ENCODE measurements around the gene KAZN.

The KAZN gene

DNA sequence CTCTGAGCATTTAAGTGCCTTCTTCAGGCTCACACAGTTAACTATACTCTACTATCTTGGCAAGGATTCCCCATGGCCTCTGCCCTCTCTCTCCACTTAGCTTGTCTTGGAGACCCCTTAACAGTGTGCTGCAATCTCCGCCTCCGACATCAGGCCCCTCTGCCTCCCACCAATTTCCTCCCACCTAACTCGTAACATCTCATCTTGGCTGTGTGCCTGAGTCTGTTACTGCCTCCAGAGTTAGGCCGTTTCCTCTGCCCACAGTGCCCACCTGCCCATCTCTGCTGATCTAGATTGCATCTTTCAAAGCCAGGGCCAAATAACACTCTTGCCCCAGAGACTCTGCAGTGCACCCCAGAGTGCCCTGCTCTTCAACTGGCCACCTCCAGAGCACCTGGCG, 310.8 kb downstream of the KAZN start:
- no peak overlapping the region for H3K4me3 ChIP-seq (ENCODE audit: low read depth, low read length)

DNA sequence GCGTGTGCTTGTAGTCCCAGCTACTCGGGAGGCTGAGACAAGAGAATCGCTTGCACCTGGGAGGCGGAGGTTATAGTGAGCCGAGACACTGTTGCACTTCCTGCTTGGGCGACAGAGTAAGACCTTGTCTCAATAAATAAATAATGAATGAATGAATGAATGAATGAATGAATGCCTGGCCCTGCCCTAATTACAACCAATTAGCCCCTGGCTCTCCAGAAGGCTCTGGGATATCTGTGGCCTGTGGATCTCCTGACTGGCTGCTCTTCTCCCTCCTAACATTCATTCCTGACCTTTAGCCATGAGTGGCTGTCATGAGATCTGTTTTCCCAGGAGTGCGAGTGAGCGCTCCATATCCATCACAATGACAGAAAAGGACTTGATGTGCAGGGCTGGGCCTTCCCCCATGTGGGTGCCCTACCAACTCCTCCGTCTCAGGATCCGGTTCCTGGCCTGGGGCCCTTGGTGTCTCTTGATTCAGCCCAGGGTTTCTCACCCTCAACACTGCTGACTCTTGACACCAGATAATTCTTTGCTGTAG, 311.5 kb downstream of the KAZN start:
- no peak for DNase-seq (ENCODE audit: low read depth)
- H3K4me3 ChIP-seq (ENCODE audit: low read depth, low read length): no peak overlapping the region

More for the DNA sequence above, 310.8 kb downstream of the KAZN start:
- DNase-seq (ENCODE audit: low read depth): no peak

DNA sequence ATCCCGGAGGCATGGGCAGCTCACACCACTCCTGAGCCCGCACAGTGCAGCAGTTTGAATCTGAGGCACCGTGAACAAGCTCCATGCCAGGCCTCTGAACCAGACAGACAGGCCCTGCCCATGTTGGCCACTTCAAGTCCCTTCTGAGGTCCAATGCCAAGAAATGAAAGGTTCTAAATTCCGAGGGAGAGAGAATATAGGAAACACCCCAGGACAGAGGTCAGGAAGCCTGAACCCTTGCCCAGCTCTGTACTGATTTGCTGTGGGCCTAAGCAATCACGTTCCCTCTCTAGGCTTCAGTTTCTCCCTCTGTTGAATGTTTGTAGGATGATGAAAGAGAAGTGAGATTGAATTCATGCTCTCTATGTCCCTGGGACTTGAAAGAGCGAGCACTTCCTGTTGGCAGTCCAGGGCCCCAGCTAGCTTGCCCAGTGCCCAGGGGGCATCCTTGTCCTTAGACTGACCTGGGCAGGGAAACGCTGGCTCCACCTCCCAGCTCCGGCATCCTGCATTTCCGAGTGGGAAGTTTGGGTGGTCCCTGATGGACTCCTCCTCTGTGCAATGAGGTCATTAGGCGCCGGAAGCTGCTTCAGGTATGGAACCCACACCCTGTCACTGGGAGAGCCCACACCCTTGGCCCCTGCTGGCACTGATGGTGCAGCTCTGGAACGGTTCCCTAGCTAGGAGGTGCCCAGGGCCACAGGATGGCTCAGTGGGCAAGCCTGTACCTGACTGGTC, 312.7 kb downstream of the KAZN start:
- no peak for DNase-seq (ENCODE audit: low read depth)
- H3K4me3 ChIP-seq (ENCODE audit: low read depth, low read length): no peak overlapping the region

DNA sequence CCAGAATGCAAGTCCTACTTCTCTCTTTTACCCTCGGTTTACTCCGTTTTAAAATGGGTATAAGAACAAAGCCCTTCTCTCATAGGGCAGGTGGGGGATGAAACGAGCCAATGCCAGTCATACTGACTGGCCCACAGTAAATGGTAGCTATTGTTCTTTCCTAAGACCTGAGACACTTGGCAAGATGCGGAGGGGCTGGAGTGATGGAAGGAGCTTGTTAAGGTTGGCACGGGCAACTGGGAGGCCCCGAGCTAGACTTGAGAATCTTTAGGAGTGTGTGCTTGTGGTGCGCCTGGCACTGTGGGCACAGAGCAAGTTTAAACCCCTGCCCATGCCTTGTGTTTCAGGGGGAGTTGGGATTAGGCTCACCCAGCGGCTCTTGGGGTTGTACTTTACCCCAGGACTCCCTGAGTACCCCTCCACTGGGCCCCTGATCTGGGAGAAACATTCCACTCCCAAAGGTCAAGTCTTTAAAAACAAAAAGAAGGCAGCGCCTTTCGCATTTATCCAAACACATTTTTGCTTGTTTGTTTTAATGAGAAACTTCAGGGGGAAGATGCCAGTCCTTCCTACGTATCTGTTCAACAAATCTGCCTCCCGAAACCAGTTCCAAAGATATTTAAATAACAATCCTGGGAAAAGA, 314.5 kb downstream of the KAZN start:
- no peak for DNase-seq (ENCODE audit: low read depth)
- no peak overlapping the region for H3K4me3 ChIP-seq (ENCODE audit: low read depth, low read length)

DNA sequence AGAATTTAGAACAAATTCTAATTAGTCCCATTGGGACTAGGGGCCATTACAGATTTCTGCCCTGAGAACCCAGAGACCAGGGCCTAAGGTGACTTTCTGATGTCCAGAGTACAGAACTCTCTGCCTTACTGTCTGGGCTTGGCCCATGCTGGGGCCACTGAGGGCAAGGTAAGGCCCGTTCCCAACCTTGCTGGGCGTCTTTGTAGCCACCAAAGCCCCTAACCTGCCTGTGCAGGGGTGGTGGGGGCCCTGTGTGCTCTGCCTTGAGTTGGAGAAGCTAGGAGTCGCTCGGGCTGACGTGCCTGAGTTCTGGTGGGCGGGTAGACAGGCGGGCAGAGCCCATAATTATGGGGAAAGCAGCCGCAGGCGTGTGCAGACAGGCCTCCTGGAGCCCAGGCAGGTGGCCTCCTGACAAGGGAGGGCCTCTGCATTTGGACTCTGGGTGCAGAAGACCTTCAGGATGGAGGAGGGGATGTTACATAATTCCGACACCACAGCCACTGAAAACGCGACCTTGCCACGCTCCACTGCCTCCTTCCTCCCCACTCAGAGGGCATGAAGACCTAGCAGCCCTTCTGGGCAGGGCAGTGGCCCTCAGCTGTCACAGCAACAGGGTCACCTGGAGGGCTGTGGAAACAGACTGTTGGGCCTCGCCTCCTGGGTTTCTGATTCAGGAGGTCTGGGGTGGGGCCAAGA, 315.1 kb downstream of the KAZN start:
- H3K4me3 ChIP-seq (ENCODE audit: low read depth, low read length): no peak overlapping the region
- no peak for DNase-seq (ENCODE audit: low read depth)

DNA sequence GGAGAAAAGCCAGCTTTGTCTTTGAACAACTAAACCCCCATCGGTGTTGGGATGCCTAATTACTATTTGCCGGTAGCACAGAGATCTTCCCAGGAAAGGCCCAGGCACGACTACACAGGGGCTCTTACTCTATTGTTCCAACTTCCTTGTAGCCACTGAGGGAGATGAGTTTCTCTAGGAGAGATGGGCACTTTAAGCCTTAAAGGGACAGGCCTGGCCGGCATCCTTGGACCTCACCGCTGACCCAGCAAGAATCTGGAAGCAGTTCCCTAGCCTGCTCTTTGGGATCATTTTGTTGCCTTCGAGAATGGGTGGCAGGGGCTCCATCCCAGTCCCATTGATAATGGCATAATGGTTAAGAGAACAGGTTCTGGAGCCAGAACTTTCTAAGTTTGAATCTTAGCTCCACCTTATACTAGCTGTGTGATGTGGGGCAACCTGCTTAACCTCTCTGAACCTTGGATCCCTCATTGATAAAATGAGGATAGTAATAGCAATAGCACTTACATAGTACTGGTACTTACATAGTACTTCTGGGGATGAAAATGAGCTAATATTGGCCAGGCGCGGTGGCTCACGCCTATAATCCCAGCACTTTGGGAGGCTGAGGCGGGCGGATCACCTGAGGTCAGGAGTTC, 316.0 kb downstream of the KAZN start:
- H3K4me3 ChIP-seq (ENCODE audit: low read depth, low read length): no peak overlapping the region
- no peak for DNase-seq (ENCODE audit: low read depth)

DNA sequence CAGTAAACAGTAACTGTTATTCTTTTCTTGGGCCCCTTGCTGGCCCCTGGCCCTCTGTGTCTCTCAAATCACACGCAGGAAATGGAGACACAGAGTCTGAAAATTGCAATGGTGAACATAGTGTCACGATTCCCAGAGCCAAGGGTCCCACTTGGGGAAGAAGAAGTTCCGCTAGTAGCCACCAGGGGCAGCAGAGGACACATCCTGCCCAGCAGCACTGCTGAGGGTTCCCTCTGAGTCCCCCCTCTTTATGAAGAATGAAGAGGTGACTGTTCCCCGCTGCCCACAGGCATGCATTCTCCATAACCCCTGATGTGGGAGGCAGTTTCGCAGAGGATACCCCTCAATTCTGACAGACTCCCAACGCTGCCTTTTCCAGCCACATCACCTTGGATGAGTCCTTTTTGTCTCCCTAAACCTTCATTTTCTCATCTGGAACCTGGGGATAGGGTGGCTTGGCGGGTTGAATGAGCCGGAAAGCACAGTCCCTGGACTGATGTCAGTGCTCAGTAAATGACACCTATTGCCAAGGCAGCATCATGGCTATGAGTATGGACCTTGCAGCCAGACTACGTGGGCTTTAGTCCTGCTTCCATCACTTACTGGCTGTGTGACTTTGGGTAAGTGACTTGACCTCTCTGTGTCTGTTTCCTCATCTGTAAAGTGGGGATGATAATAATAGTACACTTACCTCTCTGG, 317.0 kb downstream of the KAZN start:
- no peak overlapping the region for H3K4me3 ChIP-seq (ENCODE audit: low read depth, low read length)
- no peak for DNase-seq (ENCODE audit: low read depth)

DNA sequence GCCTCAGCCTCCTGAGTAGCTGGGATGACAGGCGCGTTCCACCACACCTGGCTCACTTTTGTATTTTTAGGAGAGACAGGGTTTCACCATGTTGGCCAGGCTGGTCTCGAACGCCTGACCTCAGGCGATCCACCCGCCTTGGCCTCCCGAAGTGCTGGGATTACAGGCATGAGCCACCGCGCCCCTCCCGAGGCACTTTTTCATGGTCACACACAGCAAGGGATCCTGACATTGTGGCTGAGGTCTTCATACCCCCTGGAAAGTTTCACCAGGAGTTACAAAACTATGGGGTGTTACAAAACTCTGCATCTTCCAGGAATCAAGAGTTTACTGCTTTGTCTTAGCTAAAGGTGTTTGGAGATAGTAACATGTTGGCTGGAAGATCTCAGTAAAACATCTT, 320.8 kb downstream of the KAZN start:
- no peak for DNase-seq (ENCODE audit: low read depth)

DNA sequence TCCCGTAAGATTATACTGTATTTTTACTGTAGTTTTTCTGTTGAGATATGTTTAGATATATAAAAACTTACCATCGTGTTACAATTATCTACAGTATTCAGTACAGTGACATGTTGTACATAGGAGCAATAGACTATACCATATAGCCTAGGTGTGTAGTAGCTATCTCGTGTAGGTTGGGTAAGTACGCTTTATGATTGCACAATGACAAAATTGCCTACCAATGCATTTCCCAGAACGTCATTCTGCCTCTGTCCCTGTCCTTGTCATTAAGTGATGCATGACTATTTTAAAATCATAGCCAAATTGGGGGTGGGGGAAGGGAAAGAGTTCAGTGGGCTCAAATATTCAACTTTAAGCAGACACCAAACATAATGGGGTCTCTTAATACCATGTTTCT, 321.3 kb downstream of the KAZN start:
- no peak overlapping the region for H3K4me3 ChIP-seq (ENCODE audit: low read depth, low read length)
- no peak for DNase-seq (ENCODE audit: low read depth)

More for the DNA sequence above, 320.8 kb downstream of the KAZN start:
- H3K4me3 ChIP-seq (ENCODE audit: low read depth, low read length): no peak overlapping the region

DNA sequence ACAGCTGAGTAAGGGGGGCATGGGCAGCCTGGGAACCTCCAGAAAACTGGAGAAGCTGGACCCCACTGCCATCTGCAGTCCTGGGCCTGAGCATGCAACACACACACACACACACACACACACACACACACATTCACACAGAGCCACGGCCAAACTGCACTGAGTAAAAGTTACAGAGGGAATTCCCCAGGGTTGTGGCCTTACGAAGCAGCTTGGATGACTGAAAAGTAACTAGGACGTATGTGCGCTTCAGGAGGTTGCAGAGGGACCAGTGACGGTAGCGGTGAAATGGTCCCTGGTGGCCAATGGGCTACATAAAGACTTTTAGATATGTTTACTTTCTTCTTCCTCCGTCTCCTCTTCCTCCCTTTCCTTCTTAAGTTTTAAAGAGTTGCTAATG, 322.6 kb downstream of the KAZN start:
- H3K4me3 ChIP-seq (ENCODE audit: low read depth, low read length): no peak overlapping the region
- no peak for DNase-seq (ENCODE audit: low read depth)

DNA sequence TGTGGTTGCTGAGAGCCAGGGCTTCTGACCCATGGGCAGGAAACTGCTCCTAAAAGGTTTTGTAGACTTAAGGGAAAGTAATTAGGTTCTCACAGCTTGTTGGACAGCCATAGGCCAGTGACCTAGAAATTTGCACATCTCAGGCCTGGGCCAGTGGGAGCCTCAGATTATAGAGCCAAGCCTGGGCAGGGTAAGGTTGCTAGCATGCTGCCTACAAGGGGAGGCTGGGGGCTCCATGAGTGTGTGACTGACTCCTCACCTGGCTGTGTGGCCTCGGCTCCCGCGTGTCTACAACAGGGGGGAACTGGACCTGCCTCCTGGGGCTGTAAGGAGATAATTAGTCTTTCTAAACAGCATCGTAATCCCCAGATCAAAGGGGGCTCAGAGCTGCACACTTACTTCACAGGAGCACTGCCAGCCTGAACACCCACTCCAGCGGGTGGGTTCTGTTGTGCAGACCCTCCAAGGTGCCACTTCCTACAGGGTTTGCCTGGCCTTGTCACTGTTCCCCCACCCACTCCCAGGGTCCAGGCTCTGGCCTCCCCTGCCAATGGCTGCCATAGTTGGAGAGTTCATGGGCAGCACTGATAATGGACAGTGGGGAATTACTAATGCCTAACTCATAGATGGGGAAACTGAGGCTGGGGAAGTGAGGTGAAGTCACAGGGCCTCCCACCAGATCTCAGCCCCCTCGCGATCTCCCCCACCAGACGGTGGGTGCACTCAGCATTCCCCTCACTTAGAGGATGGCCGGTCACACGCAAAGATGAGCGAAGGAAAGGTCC, 324.6 kb downstream of the KAZN start:
- H3K4me3 ChIP-seq (ENCODE audit: low read depth, low read length): no peak overlapping the region

DNA sequence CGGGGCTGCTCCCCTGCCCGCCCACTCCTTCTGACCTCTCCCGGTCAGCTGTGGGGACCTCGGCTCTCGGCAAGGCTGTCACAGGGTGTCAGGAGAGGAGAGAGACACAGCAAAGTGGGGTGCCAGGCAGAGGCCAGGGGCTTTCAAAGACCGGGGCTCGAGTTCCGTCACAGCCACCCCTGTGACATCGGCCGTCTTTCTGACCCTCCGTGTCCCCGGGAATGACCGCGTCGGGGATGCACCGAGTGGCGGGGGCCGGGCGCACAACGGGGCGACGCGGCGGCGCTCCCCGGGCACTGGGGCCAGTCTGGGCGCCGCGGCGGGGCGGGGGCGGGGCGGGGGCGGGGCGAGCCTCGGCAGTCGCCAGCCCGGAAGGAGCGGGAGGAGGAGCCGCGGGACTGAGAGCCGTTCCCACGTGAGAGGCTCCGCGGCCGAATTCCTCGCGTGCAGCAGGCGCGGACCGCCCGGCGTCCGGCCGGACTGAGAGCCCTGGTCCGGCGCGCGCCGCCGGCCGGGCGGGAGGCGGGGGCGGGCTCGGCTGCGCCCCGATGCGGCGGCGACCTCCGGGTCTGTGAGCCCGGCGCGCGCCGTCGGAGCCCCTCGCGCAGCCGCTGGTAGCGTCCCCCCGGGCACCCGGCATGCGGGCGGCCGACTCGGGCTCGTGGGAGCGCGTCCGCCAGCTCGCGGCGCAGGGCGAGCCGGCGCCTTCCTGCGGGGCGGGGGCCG, 325.4 kb downstream of the KAZN start:
- no peak for DNase-seq (ENCODE audit: low read depth)
- H3K4me3 ChIP-seq (ENCODE audit: low read depth, low read length): peak overlapping the region; percentile 58

More for the DNA sequence above, 324.6 kb downstream of the KAZN start:
- DNase-seq (ENCODE audit: low read depth): no peak

DNA sequence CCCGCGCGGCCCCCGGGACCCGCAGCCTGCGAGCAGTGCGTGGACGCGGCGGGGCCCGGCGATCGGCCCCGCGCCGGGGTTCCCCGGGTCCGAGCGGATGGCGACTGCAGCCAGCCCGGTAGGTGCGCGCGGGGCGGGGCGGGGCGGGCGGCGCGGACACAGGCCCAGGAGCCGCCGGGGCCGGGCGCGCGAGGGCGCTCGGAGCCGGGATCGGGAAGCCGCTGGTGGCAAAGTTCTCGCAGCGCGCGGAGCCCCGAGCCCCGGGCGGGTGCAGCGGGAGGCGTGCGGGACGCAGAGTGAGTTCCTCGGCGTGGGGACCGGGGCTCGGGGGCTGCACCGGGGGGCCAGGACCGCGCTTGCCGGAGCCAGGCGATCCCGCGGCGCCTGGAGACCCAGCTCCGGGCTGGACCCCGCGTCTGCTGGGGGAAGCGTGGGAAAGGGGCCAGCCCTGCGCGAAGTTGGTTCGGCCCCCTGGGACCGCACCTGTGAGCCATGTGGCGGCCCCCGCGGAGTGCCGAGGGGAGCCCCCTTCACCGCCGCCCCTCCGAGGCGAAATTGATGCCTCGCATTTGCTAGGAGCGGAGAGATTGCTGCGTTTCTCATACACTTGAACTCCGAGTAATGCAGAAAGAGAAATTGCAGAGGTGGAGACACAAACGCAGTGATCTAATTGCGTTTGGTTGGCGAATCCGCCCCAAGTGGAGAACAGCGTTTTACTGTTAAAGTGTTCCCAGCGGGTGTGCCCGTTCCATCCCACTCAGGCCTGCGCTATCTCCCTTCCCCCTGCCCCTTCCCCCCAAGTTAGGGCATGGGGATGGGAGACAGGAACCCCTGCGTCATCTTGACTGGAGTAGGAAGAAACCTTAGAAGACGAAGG, 326.2 kb downstream of the KAZN start:
- H3K4me3 ChIP-seq (ENCODE audit: low read depth, low read length): peak overlapping the region; percentile 58
- no peak for DNase-seq (ENCODE audit: low read depth)

DNA sequence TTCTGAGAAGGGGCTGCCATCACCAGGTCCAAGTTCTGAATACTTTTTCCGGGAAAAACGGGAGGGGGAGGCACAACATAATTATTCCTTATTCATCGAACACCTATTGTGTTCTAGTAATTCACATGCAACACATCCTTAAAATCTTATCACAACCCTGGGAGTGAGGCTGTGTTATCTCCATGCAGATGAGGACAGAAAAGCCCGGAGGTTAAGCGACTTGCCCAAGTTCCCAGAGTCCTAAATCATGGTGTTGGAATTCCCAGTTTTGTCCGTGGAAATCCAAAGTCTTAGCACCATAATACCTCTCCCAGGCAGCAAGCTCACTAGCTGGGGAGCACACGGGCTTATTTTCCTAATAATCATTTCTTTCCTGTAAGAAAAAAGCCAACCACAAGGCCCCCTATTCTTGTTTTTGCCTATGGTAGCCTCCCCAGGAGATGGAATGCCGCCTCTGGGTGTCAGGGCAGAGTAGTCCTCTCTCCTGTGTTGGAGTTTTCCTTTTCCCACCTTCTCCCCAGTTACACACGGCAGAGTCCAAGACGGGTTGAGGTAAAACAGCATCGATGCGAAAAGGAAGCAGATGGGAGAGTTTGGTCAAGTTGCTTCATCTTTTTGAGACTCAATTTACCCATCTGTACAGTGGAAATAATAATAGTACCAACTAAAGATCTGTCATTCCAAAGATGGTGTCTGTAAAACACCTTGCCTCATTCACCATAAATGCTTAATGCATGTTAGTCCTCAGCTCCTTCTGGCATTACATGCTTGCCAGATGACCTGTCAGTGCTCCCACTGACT, 327.1 kb downstream of the KAZN start:
- DNase-seq (ENCODE audit: low read depth): no peak
- peak overlapping the region; percentile 58 for H3K4me3 ChIP-seq (ENCODE audit: low read depth, low read length)

DNA sequence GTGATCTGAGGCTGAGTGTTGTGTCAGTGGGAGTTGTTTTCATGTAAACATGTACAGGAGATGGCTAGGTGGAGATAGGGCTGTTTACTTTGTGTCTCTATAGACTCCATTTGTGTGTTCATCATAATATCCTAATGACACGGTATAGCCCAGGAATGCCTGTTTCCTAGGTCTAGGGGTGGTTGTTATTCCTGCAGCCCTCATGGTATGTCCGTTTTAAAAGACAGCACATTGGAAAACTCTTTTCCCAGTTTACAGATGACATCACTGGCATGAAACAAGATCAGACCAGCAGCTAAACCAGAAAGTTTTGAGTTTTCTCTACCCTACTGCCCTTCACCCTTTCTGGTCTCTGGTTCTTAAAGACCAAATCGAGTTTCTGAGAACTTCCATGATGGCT, 327.7 kb downstream of the KAZN start:
- DNase-seq (ENCODE audit: low read depth): no peak
- H3K4me3 ChIP-seq (ENCODE audit: low read depth, low read length): no peak overlapping the region

DNA sequence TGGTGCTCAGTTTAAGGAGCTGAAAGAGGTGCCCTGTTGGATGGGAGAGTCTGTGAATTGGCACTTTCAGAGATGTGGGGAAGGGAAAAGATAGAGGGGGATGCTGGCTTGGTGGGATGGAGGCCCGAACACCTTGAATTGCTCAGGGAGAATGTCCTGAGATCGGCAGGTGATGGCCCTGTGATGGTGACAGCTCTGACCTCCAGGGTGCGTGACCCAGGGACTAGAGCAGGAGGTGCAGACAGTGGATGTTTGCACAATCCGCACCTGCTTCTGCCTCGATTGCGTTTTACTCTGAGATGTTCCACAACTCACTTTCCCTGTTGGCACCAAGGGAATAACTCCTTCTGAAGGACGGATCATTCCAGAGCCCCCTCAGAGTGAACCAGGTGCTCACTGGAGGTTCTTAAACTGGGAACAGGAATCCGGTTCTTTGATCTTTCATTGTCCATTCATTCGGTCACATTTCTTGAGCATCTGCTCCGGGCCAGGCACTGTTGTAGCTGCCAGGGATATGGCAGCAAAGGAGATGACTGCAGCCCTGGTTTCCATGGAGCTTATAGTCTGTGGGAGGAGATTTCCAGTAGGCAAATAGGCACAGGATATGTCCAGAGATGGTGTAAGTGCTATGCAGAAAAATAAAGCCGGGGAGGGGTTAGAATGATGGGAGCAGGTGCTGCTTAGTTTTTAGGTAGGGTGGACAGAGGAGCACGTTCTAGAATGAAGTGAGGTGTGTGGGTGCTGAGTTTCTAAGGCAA, 328.5 kb downstream of the KAZN start:
- no peak for DNase-seq (ENCODE audit: low read depth)

More for the DNA sequence above, 328.5 kb downstream of the KAZN start:
- H3K4me3 ChIP-seq (ENCODE audit: low read depth, low read length): no peak overlapping the region
